SJSA1 (cell line): ENCODE data around the gene ARGLU1. TPM values are rescaled to one million over a fixed set of nuclear protein-coding genes. Genes with fewer than 3 reads are reported as not detected.

ENCODE experiments used
- DNase-seq, 2 experiments: peaks; one replicate each; pipeline ENCODE4 v3.0.0-alpha.2; 2015 to 2020; ENCODE audit warnings: low spot score in 2 of 2, low read depth in 1 of 2
- H3K27ac ChIP-seq: fragments of 250-450 bp; sonication (Bioruptor Pico); 2 replicates; pipeline ENCODE4 v1.5.1; 2020; ENCODE audit warnings: mild to moderate bottlenecking, moderate library complexity
- H3K27me3 ChIP-seq: fragments of 250-450 bp; sonication (Bioruptor Pico); replicated peaks from 2 replicates; pipeline ENCODE4 v1.5.1; 2020; ENCODE audit warnings: mild to moderate bottlenecking, moderate library complexity
- H3K36me3 ChIP-seq: fragments of 250-450 bp; sonication (Bioruptor Pico); 2 replicates; pipeline ENCODE4 v1.5.1; 2020; ENCODE audit warnings: mild to moderate bottlenecking
- H3K4me1 ChIP-seq: fragments of 250-450 bp; sonication (Bioruptor Pico); replicated peaks from 2 replicates; pipeline ENCODE4 v1.6.1; 2021; ENCODE audit warnings: mild to moderate bottlenecking
- H3K4me3 ChIP-seq: fragments of 250-450 bp; sonication (Bioruptor Pico); 2 replicates; pipeline ENCODE4 v1.5.1; 2020; ENCODE audit warnings: mild to moderate bottlenecking
- H3K9me3 ChIP-seq: fragments of 250-450 bp; sonication (Bioruptor Pico); replicated peaks from 2 replicates; pipeline ENCODE4 v1.5.1; 2020; ENCODE audit warnings: mild to moderate bottlenecking
- total RNA-seq: library from RNA; depleted of rRNA; stranded (reverse); fragments of >200 nt; shearing (Covaris generic); gene quantifications from 2 replicates; pipeline ENCODE4 v1.2.3, GENCODE V29; 2014

ARGLU1 gene
- total RNA-seq, 1 experiment from 2014 or later = 89.8 TPM

DNA sequence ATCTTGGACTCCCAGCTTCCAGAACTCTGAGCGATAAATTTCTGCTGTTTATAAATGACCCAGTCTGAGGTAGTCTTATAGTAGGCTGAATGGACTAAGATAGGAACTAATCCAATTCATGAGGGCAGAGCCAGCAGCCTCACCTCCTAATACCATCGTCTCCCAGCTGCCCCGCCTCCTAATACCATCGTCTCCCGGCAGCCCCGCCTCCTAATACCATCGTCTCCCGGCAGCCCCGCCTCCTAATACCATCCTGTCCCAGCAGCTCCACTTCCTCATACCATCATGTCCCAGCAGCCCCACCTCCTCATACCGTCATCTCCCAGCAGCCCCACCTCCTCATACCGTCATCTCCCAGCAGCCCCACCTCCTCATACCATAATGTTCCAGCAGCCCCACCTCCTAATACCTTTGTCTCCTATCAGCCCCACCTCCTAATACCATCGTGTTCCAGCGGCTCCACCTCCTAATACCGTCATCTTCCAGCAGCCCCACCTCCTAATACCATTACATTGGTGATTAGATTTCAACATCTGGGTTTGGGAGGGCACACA, 2.4 kb upstream of the ARGLU1 start:
- no peak overlapping the region for H3K4me3 ChIP-seq
- no peak for DNase-seq

DNA sequence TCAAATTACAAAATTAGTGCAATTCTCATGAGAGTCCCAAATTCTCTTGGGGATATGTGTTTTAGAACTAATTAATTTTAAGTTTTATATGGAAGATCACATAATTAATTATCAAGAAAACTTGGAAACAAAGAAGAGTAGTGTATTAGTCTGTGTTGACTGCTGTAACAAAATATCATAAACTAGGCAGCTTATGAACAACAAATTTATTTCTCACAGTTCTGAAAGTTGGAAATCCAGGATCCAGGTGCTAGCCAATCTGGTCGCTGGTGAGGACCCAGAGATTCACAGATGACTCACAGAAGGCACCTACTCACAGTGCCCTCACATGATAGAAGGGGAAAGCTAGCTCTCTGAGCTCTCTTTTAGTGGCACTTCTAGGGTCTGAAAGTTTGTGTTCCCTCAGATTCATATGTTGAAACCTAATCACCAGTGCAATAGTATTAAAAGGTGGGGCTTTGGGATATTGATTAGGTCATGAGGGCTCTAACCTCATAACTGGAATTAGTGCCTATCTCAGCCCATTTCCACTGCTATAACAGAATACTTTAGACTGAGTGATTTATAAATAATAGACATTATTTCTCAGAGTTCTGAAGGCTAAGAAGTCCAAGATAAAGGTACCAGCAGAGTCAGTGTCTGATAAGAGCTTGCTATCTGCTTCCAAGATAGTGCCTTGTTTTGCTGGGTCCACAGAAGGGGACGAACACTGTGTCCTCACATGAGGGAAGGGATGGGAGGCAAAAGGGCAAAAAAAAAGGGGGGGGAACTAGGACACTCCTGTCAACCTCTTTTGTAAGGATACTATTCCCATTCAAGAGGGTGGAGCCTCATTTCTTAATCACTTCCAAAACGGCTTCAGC, 1.5 kb upstream of the ARGLU1 start:
- Histone ChIP-seq H3K9me3 (no peaks in the 10 kb centered on the region), H3K4me1 (peaks cover 26% of the 10 kb centered on the region), H3K27ac (no peak overlapping the region), H3K27me3 (no peaks in the 10 kb centered on the region), H3K4me3 (no peak overlapping the region), H3K36me3 (peaks cover 19% of the 10 kb centered on the region)
- DNase-seq = no peak

More for the DNA sequence above, 2.4 kb upstream of the ARGLU1 start:
- H3K27me3 ChIP-seq = no peaks in the 10 kb centered on the region
- no peaks in the 10 kb centered on the region for H3K9me3 ChIP-seq
- peaks cover 17% of the 10 kb centered on the region for H3K4me1 ChIP-seq
- H3K36me3 ChIP-seq = peaks cover 19% of the 10 kb centered on the region
- no peak overlapping the region for H3K27ac ChIP-seq

DNA sequence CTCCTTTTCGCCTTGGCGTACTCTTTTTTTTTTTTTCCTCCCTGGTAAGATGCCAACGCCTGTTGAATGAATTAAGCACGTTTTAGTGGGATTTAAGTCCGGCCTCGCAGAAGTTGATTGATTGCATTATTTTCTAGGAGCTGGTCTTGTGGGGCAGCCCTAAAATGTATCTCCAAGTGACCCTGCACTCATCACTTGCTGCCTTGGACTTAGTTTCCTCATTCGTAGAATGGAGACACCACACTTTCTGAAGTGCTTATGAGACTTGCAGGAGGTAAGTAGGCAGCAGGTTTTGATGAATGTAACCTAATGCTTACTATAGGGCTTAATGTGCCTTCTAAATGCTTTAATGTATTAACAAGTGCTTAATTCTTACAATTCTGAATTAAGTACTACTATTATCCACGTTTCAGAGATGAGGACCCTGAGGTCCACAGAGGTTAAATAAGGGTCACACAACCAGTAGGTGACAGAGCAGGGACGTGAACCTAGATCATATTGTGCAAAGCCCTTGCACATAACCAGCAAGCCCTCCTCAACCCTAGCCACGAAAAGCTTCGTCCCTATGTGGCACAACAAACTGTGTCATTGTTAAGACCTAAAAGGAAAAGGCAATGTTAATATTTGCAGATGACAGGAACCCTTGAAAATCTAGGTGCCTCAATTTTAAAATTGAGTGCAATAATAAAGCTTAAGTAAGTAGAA, 514 bp upstream of the ARGLU1 start:
- H3K4me3 ChIP-seq = peak overlapping the region; percentile 93
- H3K27ac ChIP-seq = no peak overlapping the region
- H3K4me1 ChIP-seq = peaks cover 26% of the 10 kb centered on the region
- no peaks in the 10 kb centered on the region for H3K27me3 ChIP-seq
- DNase-seq = no peak
- peaks cover 25% of the 10 kb centered on the region for H3K36me3 ChIP-seq
- H3K9me3 ChIP-seq = no peaks in the 10 kb centered on the region

DNA sequence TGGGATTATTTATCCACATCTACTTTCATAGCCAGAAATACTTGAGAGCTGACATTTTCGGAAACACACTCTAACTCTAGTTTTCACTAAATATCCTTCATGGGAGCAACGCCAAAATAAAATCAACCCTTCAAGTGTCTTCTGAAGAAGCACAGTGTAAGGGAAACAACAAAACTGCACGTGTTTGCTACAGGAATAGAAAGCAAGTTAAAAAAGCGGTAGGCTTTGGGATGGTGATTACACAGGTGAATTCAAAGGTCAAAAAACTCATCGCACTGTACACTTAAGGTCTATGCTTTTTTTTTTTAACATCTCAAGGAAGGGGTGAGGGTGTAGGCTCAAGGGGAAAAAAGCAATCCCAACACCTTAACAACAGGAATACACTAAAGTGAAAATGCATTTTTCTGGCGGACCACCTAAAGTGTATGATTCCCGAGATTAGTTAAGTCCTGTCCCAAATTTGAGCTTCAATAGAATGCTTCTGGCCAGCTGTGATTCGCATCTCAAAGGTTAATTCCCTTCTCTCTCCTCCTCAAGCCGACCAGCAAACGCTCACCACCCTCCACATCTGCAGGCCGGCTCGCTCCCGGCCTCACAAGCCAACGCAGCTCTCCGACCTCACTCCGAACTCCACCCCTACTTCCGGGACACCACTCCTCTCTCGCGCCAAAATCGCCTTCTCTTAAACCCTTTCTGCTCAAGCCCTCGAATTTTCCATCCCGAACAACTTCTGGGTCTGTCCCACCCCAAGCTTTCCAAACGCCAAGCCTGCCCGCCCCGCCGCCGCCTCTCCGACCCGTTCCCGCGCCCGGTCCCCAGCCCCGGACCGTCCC, 1.1 kb downstream of the ARGLU1 start:
- peak; percentile 54 to 76 for DNase-seq
- no peaks in the 10 kb centered on the region for H3K9me3 ChIP-seq

DNA sequence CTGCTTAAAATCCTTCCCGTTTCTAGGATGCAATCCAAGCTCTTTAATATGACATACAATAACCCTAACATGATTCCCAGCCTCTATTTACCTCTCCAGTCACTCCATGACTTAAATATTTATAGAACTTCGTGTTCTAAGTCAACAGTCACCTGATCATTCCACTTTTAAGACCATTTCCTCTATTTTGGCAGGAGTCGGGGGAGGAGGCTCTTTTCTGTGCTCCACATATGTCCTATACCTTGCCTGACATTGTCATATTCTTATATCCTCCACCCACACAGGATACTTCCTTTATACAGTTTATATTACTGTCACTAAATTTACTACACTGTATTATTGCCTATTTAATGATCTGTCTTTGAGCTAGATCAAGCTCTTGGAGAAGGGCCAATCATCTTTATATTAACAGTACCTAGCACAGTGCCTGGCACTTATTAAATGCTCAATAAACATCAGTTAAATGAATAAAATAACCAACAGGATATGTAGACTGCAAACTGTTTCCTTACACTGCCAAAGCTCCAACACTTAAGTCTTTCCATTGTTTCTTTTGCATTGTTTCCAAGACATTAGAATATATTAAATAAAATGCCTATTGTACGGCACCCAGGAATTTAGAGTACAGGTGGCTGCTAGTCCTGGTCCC, 2.7 kb downstream of the ARGLU1 start:
- H3K4me3 ChIP-seq = no peak overlapping the region
- H3K4me1 ChIP-seq = peaks cover 26% of the 10 kb centered on the region
- peaks cover 29% of the 10 kb centered on the region for H3K36me3 ChIP-seq
- DNase-seq = no peak
- H3K9me3 ChIP-seq = no peaks in the 10 kb centered on the region
- no peaks in the 10 kb centered on the region for H3K27me3 ChIP-seq
- no peak overlapping the region for H3K27ac ChIP-seq

More for the DNA sequence above, 1.1 kb downstream of the ARGLU1 start:
- Histone ChIP-seq H3K27ac (peak overlapping the region; percentile 79), H3K4me3 (peak overlapping the region; percentile 93), H3K27me3 (no peaks in the 10 kb centered on the region), H3K4me1 (peaks cover 26% of the 10 kb centered on the region), H3K36me3 (peaks cover 29% of the 10 kb centered on the region)

DNA sequence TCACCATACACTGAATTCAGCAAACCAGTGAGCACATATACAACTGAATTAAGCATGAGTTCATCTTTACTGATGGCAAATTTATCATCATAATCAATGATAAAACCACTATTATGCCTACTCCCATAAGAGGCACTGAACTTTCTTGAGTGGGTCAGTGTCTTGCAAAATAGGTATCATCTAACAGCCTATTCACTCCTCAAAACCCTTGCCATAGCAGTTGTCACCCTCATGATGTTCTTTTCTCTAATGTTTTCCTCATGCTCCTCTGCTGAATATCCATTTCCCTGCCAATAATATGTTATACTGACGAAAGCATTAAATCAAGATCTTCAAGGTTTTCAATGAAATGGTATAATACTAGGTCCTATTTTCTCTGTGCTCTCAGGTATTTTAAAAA, 5.6 kb downstream of the ARGLU1 start:
- DNase-seq = no peak

DNA sequence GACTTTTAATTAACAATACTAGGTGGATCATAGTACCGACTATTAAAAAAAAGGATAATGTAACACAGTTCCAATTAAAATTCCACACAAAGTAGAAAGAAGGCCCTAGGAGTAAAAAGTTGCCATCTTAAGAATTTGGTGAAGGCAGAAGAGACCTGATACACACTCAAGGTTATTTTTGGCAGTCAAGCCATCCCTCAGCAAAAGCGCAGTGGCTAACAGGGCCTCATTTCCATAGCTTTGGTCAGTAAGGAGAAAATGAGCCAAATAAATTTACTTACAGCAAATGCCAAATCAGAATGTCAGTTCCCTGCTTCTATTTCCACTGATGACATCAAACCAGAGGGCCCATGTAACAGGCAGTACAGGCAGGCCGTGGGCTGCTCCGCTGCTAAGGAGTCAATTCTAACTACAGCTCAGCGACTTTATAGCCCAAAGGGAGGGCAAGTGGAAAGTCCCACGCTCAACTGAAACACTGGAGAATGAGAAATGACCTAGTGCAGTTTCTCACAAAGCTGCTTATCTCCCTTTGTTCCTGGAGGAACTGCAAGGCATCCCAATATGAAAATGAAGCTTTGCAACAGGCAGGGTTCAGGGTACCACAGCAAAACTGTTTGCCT, 6.3 kb downstream of the ARGLU1 start:
- Histone ChIP-seq H3K36me3 (peaks cover 47% of the 10 kb centered on the region), H3K4me1 (peaks cover 22% of the 10 kb centered on the region), H3K4me3 (no peak overlapping the region), H3K27ac (no peak overlapping the region), H3K27me3 (no peaks in the 10 kb centered on the region), H3K9me3 (no peaks in the 10 kb centered on the region)
- DNase-seq = no peak

More for the DNA sequence above, 5.6 kb downstream of the ARGLU1 start:
- Histone ChIP-seq H3K4me3 (no peak overlapping the region), H3K4me1 (peaks cover 22% of the 10 kb centered on the region), H3K9me3 (no peaks in the 10 kb centered on the region), H3K36me3 (peaks cover 47% of the 10 kb centered on the region), H3K27ac (no peak overlapping the region), H3K27me3 (no peaks in the 10 kb centered on the region)

DNA sequence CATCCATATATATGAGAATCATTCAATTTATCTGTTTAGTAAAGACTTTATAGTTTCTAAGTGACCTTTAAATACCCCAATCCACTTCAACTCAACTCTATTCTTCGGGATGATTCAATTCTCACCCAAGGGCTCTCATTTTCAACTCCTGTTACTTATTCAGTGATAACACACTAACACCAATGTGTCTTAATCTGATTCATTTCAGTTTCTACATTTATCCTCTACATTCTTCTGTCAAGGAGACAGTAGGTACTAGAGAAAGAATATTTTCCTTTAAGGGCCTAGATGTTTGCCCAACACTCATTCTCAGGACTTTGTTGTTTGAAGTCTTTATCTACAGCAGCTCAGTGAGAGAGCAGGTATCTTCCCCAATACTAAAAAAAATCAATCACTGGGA, 7.1 kb downstream of the ARGLU1 start:
- Histone ChIP-seq H3K4me3 (no peak overlapping the region), H3K36me3 (peaks cover 50% of the 10 kb centered on the region), H3K4me1 (peaks cover 14% of the 10 kb centered on the region), H3K27ac (no peak overlapping the region), H3K9me3 (no peaks in the 10 kb centered on the region), H3K27me3 (no peaks in the 10 kb centered on the region)
- no peak for DNase-seq

DNA sequence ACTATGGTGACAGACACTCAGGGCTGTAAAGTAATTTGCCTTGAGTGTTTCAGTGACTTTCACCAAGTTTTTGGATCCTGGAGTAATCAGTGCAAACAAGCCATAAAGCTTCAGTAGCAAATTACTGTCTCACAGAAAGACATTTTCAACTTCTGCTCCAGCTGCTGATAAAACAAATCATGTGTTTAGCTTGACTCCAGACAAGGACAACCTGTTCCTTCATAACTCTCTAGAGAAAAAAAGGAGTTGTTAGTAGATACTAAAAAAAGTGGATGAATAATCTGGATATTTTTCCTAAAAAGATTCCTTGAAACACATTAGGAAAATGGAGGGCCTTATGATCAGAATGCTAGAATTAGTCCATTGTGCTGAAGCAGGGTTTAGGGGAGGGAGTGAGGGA, 9.4 kb downstream of the ARGLU1 start:
- Histone ChIP-seq H3K36me3 (peaks cover 65% of the 10 kb centered on the region), H3K27me3 (no peaks in the 10 kb centered on the region), H3K27ac (no peak overlapping the region), H3K9me3 (no peaks in the 10 kb centered on the region), H3K4me1 (no peaks in the 10 kb centered on the region), H3K4me3 (no peak overlapping the region)
- no peak for DNase-seq

DNA sequence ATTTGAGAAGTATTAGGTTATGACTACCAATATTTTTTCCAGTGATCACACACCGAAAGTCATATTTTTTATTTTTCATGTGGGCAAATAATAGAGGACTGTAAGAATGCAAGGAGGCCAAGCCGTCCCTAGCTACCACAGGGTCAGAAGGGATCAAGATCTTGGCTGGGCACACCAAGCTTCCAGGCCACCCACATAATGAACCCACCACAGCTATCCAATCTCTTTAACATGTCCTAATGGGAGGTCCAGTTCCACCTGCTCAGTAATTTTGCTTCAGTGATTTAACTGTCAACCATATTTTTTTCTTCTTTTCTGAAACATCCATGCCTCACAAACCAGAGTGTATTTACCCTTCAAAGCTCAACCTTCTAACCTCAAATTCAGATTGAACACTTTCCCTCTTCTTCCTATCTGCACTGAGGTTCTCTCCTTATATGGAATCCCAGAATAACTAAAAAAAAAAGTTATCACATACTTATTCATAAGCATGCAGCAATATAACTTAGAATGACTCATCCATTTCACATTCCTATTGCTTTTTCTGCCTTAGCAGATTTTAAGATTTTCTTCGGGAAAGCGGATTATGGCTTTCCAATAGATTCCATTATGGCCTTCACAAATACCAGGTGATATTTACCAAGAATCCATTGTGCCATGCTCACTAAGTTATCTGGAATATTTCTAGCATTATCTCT, 12.2 kb downstream of the ARGLU1 start:
- H3K27me3 ChIP-seq = no peaks in the 10 kb centered on the region
- no peaks in the 10 kb centered on the region for H3K4me1 ChIP-seq
- no peak for DNase-seq
- no peak overlapping the region for H3K4me3 ChIP-seq
- no peaks in the 10 kb centered on the region for H3K9me3 ChIP-seq
- H3K27ac ChIP-seq = no peak overlapping the region
- peaks cover 89% of the 10 kb centered on the region for H3K36me3 ChIP-seq

DNA sequence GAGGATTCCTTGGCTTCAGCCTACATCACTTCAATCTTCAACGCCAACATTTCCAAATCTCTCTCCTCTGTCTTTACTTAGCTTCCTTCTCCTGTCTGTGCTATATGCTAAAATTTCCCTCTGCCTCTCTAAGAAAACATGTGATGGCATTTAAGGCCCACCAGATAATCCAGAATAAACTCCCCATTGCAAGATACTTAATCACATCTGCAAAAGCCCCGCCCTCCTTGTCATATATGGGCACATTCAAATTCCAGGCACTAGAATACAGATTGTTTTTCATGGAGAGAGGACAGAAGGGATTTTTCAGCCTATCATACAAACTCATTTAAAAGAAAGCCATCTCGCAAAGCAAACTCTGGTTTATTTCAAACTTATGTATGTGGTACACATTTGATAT, 16.2 kb downstream of the ARGLU1 start:
- H3K9me3 ChIP-seq = no peaks in the 10 kb centered on the region
- no peak overlapping the region for H3K27ac ChIP-seq
- H3K36me3 ChIP-seq = peaks cover 100% of the 10 kb centered on the region
- no peaks in the 10 kb centered on the region for H3K27me3 ChIP-seq
- no peak for DNase-seq
- H3K4me1 ChIP-seq = no peaks in the 10 kb centered on the region
- no peak overlapping the region for H3K4me3 ChIP-seq

DNA sequence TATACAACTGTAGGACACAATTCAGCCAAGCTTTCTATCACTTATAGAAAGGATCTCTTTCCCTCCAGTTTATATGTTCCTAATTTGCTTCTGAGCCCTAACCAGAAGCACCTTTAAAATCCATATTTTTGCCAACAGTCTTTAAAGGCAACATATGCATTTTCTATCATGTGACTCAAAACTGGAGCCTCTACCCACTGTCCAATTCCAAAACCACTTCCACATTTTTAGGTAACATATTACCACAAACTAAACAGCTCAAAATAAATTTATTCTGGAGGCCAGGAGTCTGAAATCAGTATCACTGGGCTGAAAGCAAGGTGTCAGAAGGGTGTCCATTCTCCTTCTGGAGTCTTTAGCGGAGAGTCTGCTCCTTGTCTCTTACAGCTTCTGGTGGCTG, 16.6 kb downstream of the ARGLU1 start:
- no peaks in the 10 kb centered on the region for H3K9me3 ChIP-seq
- H3K4me3 ChIP-seq = no peak overlapping the region
- no peaks in the 10 kb centered on the region for H3K27me3 ChIP-seq
- peaks cover 100% of the 10 kb centered on the region for H3K36me3 ChIP-seq
- no peak overlapping the region for H3K27ac ChIP-seq
- no peaks in the 10 kb centered on the region for H3K4me1 ChIP-seq
- no peak for DNase-seq
